DOHH2 (cell line): ENCODE measurements around the gene STPG3.

Experiments
- H3F3A ChIP-seq: fragments of 200-600 bp; sonication (generic), shearing (Covaris generic); 2 replicates; pipeline ENCODE4 v1.6.0; 2016; ENCODE audit warnings: antibody characterized with exemption, mild to moderate bottlenecking; ENCODE audit not compliant: control insufficient read depth, insufficient read depth
- H3K27ac ChIP-seq: fragments of 200-600 bp; sonication (generic); 2 replicates; pipeline ENCODE4 v1.5.1; 2014; ENCODE audit warnings: low read depth, mild to moderate bottlenecking, low read length, moderate library complexity
- H3K27me3 ChIP-seq: fragments of 200-600 bp; sonication (generic); 2 replicates; pipeline ENCODE4 v1.6.1; 2014; ENCODE audit warnings: mild to moderate bottlenecking, low read length, mixed read lengths; ENCODE audit not compliant: control insufficient read depth
- H3K36me3 ChIP-seq: fragments of 200-600 bp; sonication (generic); 2 replicates; pipeline ENCODE4 v1.6.1; 2014; ENCODE audit warnings: mild to moderate bottlenecking, low read length, moderate library complexity, mixed read lengths; ENCODE audit not compliant: control insufficient read depth
- H3K4me1 ChIP-seq: fragments of 200-600 bp; sonication (generic); 2 replicates; pipeline ENCODE4 v1.6.1; 2014; ENCODE audit warnings: mild to moderate bottlenecking, low read length, mixed read lengths; ENCODE audit not compliant: control insufficient read depth
- H3K4me2 ChIP-seq: fragments of 200-600 bp; sonication (generic); 2 replicates; pipeline ENCODE4 v1.6.0; 2014; ENCODE audit warnings: mild to moderate bottlenecking, low read length, moderate library complexity
- H3K4me3 ChIP-seq: fragments of 200-600 bp; sonication (generic); 2 replicates; pipeline ENCODE4 v1.5.1; 2014; ENCODE audit warnings: mild to moderate bottlenecking, low read length, mixed read lengths
- H3K79me2 ChIP-seq: fragments of 200-600 bp; sonication (generic); 2 replicates; pipeline ENCODE4 v1.6.1; 2014; ENCODE audit warnings: mild to moderate bottlenecking, low read length, mixed read lengths; ENCODE audit not compliant: control insufficient read depth
- H3K9me2 ChIP-seq: fragments of 200-600 bp; sonication (generic); replicated peaks from 2 replicates; pipeline ENCODE4 v1.6.1; 2014; ENCODE audit warnings: mild to moderate bottlenecking, low read length, mixed read lengths; ENCODE audit not compliant: control insufficient read depth
- H3K9me3 ChIP-seq: fragments of 200-600 bp; sonication (generic); 2 replicates; pipeline ENCODE4 v1.6.1; 2014; ENCODE audit warnings: antibody characterized with exemption, low read length, mixed read lengths; ENCODE audit not compliant: control insufficient read depth, insufficient read depth
- H4K20me1 ChIP-seq: fragments of 200-600 bp; sonication (generic); 2 replicates; pipeline ENCODE4 v1.6.0; 2014; ENCODE audit warnings: low read depth, mild to moderate bottlenecking, antibody characterized with exemption, low read length, moderate library complexity; ENCODE audit not compliant: control insufficient read depth, insufficient read depth
- EZH2phosphoT487 ChIP-seq: fragments of 200-600 bp; sonication (generic); IDR thresholded peaks from 2 replicates; pipeline ENCODE4 v1.6.1; 2017; ENCODE audit warnings: borderline replicate concordance, mild to moderate bottlenecking, antibody characterized with exemption, low read length, moderate library complexity, mixed read lengths
- TF ChIP-seq, protein P1 (sequence below): fragments of 200-600 bp; sonication (generic); IDR thresholded peaks from one replicate; pipeline ENCODE4 v1.5.1; 2014; ENCODE audit warnings: antibody characterized with exemption, mild to moderate bottlenecking, low read depth, low read length; ENCODE audit not compliant: poor library complexity, severe bottlenecking

STPG3 gene

GRCh38 chr9:137227853-137228505, 23.1 kb upstream of the STPG3 start:
- Histone ChIP-seq H3K36me3 (no peaks in the 10 kb centered on the region), H3K27me3 (peaks cover 13% of the 10 kb centered on the region), H3K4me2 (no peak overlapping the region), H3K4me3 (no peak overlapping the region), H3K27ac (no peak overlapping the region), H3K4me1 (peaks cover 28% of the 10 kb centered on the region), H3K9me2 (no peaks in the 10 kb centered on the region), H3F3A (peaks cover 6% of the 10 kb centered on the region), H3K9me3 (no peaks in the 10 kb centered on the region), H4K20me1 (no peaks in the 10 kb centered on the region), H3K79me2 (peaks cover 5% of the 10 kb centered on the region)
- TF ChIP-seq, protein P1, sequence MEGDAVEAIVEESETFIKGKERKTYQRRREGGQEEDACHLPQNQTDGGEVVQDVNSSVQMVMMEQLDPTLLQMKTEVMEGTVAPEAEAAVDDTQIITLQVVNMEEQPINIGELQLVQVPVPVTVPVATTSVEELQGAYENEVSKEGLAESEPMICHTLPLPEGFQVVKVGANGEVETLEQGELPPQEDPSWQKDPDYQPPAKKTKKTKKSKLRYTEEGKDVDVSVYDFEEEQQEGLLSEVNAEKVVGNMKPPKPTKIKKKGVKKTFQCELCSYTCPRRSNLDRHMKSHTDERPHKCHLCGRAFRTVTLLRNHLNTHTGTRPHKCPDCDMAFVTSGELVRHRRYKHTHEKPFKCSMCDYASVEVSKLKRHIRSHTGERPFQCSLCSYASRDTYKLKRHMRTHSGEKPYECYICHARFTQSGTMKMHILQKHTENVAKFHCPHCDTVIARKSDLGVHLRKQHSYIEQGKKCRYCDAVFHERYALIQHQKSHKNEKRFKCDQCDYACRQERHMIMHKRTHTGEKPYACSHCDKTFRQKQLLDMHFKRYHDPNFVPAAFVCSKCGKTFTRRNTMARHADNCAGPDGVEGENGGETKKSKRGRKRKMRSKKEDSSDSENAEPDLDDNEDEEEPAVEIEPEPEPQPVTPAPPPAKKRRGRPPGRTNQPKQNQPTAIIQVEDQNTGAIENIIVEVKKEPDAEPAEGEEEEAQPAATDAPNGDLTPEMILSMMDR, result peak; percentile 2
- no peak for TF ChIP-seq EZH2phosphoT487

DNA sequence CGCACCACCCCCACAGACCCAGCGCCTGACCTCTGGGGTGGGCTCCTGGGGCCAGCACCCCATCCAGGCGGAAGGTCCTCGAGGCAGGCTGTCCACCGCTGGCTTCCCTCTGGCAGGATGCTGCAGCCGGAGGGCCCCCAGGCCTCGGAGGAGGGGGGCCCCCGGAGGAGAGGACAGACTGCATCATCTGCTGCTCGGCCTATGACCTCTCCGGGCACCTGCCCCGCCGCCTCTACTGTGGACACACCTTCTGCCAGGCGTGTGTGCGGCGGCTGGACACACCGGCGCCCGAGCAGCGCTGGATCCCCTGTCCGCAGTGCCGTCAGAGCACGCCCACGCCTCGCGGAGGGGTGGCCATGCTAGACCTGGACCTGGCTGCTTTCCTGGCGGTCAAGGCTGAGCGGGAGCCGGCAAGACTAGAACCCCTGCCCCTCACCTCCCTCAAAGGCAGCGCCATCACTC, 22.5 kb upstream of the STPG3 start:
- H3K4me2 ChIP-seq, result no peak overlapping the region
- H3K27me3 ChIP-seq, result peaks cover 13% of the 10 kb centered on the region
- no peaks in the 10 kb centered on the region for H3K36me3 ChIP-seq
- H3F3A ChIP-seq, result peaks cover 6% of the 10 kb centered on the region
- H3K9me3 ChIP-seq, result no peaks in the 10 kb centered on the region
- peaks cover 25% of the 10 kb centered on the region for H3K4me1 ChIP-seq
- H3K27ac ChIP-seq, result no peak overlapping the region
- no peaks in the 10 kb centered on the region for H3K9me2 ChIP-seq
- no peak overlapping the region for H3K4me3 ChIP-seq
- TF ChIP-seq, protein P1, result no peak
- no peak for TF ChIP-seq EZH2phosphoT487
- H3K79me2 ChIP-seq, result peaks cover 5% of the 10 kb centered on the region
- H4K20me1 ChIP-seq, result no peaks in the 10 kb centered on the region

DNA sequence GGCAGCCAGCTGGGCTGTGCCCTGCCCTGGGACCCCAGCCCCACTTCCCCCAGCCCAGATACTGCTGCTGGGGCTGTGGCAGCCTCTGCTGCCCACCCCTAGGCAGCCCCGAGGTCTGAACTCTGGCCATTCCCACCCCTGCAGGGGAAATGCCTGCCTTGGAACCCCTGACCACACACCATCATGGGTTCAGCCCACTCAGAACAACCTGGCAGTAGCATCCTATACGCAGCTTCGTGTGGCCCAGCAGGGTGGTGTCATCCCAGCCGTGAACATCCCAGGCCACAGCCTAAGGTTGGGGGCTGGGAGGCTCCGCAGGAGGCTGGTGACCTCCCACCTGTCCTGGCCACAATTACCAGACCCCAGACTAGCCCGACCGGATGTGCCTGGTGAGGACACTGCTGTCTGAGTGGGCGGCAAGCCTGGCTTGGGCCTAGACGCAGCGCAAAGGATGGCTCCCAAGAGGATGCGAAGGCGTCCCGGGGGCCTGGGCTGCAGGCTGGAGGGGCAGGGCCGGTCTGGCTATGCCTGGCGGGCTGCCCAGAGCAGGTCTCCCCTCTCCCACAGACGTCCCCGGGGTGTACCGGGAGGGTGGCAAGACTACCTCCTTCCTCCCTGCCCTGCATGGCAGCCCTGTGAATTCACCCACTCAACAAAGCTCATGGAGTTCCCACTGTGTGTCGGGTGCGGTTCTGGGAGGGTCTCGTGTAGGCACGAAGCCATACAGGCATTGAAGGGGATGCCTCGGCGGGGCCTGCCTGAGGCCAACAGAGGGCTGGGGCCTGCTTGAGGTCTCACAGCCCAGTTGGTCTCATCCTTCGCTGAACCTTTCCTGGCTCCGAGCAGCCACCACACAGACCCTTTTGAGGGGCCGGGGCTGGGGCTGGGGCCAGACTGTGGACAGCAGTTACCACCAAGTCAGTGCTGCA, 21.9 kb upstream of the STPG3 start:
- no peak for TF ChIP-seq EZH2phosphoT487
- TF ChIP-seq, protein P1, result no peak
- Histone ChIP-seq H4K20me1 (no peaks in the 10 kb centered on the region), H3K36me3 (no peaks in the 10 kb centered on the region), H3K79me2 (no peaks in the 10 kb centered on the region), H3K4me2 (no peak overlapping the region), H3K9me3 (no peaks in the 10 kb centered on the region), H3F3A (peaks cover 2% of the 10 kb centered on the region), H3K27me3 (peaks cover 13% of the 10 kb centered on the region), H3K9me2 (no peaks in the 10 kb centered on the region), H3K4me3 (no peak overlapping the region), H3K4me1 (peaks cover 23% of the 10 kb centered on the region), H3K27ac (no peak overlapping the region)
